HG03025 (cell line): Measurements from ENCODE around the gene GNLY.

Source experiments
- ATAC-seq: cut with Tn5 transposase; IDR thresholded peaks from one replicate; pipeline ENCODE4 v1.9.1; 2021; ENCODE audit warnings: mild to moderate bottlenecking, moderate library complexity; ENCODE audit not compliant: unreplicated experiment, low FRiP score

GNLY gene

GRCh38 chr2:85681776-85682175, 12.4 kb upstream of the GNLY start:
- no peak for ATAC-seq

GRCh38 chr2:85682378-85682777, 11.8 kb upstream of the GNLY start:
- ATAC-seq = no peak

DNA sequence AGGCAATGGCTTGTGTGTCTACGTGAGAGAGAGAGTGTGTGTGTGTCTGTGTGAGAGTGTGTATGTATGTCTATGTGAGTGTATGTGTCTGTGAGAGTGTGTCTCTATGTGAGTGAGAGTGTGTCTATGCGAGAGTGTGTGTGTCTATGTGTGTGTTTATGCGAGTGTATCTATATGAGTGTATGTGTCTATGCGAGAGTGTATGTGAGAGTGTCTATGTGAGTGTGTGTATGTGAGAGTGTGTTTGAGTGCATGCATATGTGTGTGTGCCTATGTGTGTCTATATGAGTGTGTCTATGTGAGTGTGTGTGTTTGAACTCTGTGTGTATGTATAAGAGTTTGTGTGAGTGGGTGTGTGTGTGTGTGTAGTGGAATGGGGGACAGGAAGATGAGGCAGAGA, 9.8 kb upstream of the GNLY start:
- no peak for ATAC-seq

- no peak for ATAC-seq
These were observed 9.4 kb upstream of the GNLY start for GRCh38 chr2:85684806-85685205.

GRCh38 chr2:85690932-85691331, 3.2 kb upstream of the GNLY start:
- ATAC-seq = no peak

- ATAC-seq = no peak
These were observed 2.0 kb upstream of the GNLY start for GRCh38 chr2:85692039-85692645.

- no peak for ATAC-seq
These were observed 963 bp downstream of the GNLY start for GRCh38 chr2:85695121-85695520.

DNA sequence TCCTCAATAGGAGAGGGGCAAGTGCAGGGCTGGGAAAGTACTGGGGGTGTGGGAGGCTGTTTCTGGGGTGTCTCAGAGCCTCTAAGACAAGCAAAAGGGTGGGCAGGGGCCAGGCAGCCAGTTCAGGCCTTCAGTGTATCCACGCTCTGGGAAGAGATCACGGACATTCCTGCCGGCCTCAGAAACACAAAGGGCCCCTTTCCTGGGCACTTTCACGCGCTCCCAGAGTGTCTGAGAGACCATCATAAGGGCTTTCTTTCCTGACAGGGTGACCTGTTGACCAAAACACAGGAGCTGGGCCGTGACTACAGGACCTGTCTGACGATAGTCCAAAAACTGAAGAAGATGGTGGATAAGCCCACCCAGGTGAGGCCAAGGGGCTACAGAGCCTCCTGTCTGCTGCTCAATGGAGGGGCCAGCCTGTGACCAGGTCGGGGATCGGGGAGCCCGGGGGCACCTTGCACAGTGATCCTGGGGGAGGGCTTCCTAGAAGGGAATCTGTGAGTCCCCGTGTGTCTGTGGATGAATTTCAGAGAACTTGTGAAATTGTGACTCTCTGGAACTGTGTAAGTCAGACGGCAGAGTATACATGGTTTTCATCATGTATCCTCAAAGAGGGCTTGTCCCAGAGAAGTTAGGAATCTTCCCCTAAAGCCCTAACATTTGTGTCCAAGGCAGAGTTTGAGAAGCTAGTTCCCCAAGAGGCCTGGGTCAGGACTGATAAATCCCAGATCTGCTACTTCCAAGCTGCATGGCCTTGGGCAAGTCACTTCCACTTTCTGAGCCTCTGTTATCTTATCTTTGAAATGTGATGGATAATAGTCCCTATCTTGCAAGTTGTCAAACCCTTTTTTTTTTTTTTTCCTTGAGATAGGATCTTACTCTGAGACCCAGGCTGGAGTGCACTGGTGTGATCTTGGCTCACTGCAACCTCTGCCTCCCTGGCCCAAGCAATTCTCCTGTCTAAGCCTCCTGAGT, 1.8 kb downstream of the GNLY start:
- ATAC-seq = no peak

DNA sequence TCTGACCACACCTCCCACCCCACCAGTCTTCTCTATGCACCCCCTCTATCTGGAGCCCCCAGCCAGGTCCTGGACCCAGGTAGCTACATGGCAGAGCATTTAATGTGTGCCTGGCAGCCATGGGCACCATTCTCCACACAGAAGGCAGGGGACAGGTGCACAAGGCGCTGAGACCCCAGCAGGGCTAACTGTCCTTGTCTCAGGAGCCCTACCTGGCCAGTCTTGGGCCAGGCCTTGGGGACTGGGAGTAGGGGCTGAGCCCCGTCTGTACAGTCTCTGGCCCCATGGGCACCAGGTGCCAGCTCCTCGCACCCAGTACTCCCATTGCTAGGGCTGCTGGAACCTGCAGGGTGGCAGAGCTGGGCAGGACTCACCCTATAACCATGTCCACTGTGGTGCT, 2.9 kb downstream of the GNLY start:
- no peak for ATAC-seq

DNA sequence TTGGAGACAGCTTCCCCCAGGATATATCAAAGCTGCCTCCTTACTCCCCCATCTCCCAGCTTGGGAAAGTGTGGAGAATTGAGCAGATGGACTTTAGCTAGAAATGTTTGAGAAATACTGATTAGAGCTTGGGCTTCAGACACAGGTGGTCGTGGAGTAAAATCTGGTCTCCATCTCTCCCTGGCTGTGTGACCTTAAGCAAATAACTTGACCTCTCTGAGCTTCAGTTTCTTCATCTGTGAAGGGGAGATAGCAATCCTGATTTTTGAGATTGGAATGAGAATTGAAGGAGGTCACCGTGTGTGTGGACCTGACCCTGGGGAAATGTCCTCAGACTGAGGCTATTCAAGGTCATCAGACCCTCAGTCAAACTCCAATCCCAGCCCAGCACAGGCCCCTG, 3.6 kb downstream of the GNLY start:
- ATAC-seq = no peak

DNA sequence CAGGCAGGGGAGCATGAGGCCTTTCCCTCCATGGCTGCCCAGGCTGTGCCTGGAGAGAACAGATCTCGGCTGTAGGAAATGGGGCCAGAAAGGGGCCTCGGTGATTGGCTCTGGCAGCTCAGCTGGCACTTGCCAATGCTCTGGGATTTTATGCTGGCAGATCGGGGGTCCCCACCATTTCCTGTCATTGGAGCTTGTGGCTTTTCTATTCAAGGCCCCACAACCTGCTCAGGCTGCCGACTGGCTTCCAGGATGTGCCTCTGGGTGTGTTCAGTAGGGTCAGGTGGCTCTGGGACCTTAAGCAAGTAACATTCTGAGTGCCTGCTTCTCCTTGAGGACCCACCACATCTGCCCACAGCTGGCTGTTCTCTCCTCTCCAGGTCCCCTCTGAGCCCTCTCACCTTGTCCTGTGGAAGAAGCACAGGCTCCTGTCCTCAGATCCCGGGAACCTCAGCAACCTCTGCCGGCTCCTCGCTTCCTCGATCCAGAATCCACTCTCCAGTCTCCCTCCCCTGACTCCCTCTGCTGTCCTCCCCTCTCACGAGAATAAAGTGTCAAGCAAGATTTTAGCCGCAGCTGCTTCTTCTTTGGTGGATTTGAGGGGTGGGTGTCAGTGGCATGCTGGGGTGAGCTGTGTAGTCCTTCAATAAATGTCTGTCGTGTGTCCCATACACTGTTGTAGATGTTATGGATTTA, 4.2 kb downstream of the GNLY start:
- ATAC-seq = no peak

DNA sequence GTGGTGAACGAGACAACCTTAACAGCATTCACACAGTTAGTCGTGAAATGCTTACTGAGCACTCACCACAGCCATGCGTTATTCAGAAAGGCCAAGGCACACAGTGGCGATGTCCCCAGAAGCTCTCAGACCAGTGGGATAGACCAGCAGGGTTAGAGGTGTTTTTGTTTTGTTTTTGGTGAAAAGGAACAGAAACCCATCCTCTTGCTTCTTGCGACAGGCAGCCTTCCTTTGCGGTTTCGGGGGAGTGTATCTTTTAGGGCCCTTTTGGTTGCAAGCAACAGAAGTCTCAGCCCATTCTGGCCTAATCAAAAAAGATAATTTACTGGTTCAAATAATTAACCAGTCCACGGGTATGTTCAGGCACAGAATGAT, 4.7 kb downstream of the GNLY start:
- no peak for ATAC-seq

DNA sequence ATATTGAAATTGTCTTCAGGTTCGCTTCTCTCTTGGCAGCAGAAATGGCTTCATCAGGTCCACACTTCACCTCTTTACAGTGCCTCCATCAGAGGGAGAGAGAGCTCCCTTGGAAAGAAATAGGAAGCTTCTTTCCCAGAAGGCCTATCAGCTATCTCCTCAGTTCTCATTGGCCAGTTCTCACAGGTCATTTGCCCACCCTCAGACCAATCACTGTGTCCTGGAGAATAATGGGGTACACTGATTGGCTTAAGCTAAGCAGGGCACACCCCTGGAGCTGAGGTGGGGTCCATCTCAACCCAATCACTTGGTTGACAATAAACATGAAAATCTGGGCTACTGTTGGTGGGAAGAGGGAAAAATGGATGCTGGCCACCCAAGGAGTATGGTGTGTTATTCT, 5.2 kb downstream of the GNLY start:
- ATAC-seq = no peak

- ATAC-seq = no peak
These were observed 8.0 kb downstream of the GNLY start for GRCh38 chr2:85702172-85702571.

DNA sequence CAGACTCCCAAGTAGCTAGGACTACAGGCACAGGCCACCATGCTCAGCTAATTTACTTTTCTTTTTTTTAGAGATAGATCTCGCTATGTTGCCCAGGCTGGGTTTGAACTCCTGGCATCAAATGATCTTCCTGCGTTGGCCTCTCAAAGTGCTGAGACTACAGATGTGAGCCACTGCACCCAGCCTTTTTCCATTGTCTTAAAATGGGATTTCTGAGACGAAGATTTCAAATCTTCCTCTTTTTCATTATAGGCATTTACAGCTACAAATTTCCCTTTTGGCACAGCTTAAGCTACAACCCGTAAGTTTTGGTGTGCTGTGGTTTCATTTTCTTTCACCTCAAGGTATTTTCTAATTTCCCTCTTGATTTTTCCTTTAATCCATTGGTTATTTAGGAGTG, 8.6 kb downstream of the GNLY start:
- no peak for ATAC-seq

DNA sequence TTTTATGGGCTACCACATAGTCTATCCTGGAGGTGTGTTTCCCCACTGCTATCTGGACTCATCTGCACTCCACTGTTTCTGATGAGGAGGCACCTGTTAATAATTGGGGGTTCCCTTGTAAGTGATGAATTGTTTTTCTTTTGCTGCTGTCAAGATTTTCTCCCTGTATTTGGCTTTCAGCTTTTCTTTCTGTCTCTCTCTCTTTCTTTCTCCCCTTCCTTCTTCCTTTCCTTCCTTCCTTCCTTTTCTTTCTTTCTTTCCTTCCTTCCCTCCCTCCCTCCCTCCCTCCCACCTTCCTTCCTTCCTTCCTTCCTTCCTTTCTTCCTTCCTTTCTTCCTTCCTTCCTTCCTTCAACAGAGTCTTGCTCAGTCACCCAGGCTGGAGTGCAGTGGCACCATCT, 9.2 kb downstream of the GNLY start:
- ATAC-seq = no peak

GRCh38 chr2:85704038-85704437, 9.9 kb downstream of the GNLY start:
- ATAC-seq = no peak

GRCh38 chr2:85704800-85705679, 10.9 kb downstream of the GNLY start:
- ATAC-seq = no peak

DNA sequence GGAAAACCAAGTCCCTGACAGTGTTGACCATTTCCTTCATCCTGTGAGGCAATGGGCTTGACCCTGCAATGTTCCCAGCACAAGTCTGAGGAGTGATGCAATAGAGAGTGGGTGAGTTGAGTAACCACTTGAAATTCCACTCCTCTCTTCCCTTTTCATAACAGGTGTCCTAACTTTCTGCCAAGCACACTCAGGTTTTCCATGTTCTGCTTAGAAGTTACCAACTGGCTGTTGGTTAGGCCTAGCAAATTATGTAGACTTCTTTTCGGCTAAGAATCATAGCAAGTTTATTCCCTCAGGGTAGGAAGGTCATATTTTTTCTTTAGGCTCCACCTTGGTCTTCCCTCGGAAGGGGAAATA, 11.5 kb downstream of the GNLY start:
- no peak for ATAC-seq

DNA sequence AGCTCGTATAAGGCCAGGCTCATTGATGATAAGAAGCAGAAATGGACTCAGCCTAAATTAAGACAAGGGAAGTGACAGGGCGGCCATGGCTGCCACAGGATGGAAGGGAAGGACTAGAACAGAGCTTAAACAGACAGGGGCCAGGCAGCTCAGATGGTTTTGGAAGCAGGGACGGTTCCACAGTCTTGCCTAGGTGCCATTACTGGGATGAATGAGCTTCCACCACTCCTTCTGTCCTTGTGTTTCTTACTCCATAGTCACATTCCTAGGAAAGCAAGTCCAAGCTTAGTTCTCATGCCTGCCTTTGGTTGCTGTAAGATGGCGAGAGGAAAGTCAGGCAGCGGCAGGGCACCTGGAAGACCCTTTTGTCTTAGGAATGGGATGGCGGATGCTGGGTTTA, 11.9 kb downstream of the GNLY start:
- ATAC-seq = no peak
